ENCODE measurements around the gene TBK1. TPM values are rescaled to one million over a fixed set of nuclear protein-coding genes. Genes with fewer than 3 reads are reported as not detected.

The TBK1 gene
- total and polyA plus RNA-seq, 10 of the 15 experiments (the other 5 are each of a cell fraction or from before 2014, with no cell fraction given) = 13.4 to 49.3 (median 37.7) TPM

- no peaks in the 10 kb centered on the region for H3K27me3 ChIP-seq (replicated peaks in 1 of 2; ENCODE audit: control insufficient read depth in 2 of 2, insufficient read depth in 2 of 2, low read length in 1 of 2)
- no peak overlapping the region for H3K9ac ChIP-seq (ENCODE audit: control insufficient read depth, insufficient read depth, low read length)
- WGBS (ENCODE audit: insufficient coverage, insufficient replicate concordance, low lambda C conversion rate, missing lambda C conversion rate) = 100% methylated on average over 2 of the region's 2 CpGs
- ChIA-PET RAD21 (ENCODE audit: unreplicated experiment) (no interaction called here), SMC1A (ENCODE audit: uncharacterized antibody, unreplicated experiment) (interaction anchor here (1.0 to 1.2 kb wide), 2 partner anchors 8 to 35 kb away, joined by 3 read pairs; no protein-coding TSS in a partner anchor), POLR2A (interaction anchor here (0.7 kb wide), 1 partner anchor 70 kb away, joined by 3 read pairs; no protein-coding TSS in a partner anchor), CTCF (no interaction called here)
- ATAC-seq (no peak), DNase-seq (ENCODE audit: low read depth, low spot score) (no peak), FAIRE-seq (no peak)
- no peaks in the 10 kb centered on the region for H3K4me1 ChIP-seq (ENCODE audit: control insufficient read depth, insufficient read depth, low read length)
- no peaks in the 10 kb centered on the region for H4K20me1 ChIP-seq (ENCODE audit: control insufficient read depth, insufficient read depth)
- H3K4me2 ChIP-seq (ENCODE audit: control insufficient read depth, insufficient read depth) = no peak overlapping the region
- BruUV-seq (replicated peaks) = no TSS peak
- intact Hi-C loops (cut with micrococcal nuclease; ENCODE audit: unreplicated experiment) = no loop called here
- no peak overlapping the region for H3K27ac ChIP-seq (ENCODE audit: control insufficient read depth, insufficient read depth)
- no peak overlapping the region for H3K4me3 ChIP-seq
- in situ Hi-C loops (cut with MboI) = no loop called here
- H3K9me3 ChIP-seq (replicated peaks; ENCODE audit: control insufficient read depth, insufficient read depth, low read length) = no peaks in the 10 kb centered on the region
- peaks cover 19% of the 10 kb centered on the region for H3K79me2 ChIP-seq (ENCODE audit: control insufficient read depth, insufficient read depth, low read length)
- H3K36me3 ChIP-seq (ENCODE audit: control insufficient read depth in 2 of 2, insufficient read depth in 2 of 2, low read length in 1 of 2) = peaks cover 3 to 7% of the 10 kb centered on the region in 2 experiments; a peak in 3 of 4 replicates
- no peak overlapping the region for H2AFZ ChIP-seq (ENCODE audit: control insufficient read depth, low read depth, low read length)
- TF ChIP-seq SUZ12 (IDR thresholded peaks at IDR 0.05; ENCODE audit: unreplicated experiment) = no peak
- no peak for TF ChIP-seq ZNF592 (IDR thresholded peaks at IDR 0.05)
- TF ChIP-seq YBX1 (IDR thresholded peaks at IDR 0.05) = no peak
- no peak for TF ChIP-seq E4F1 (IDR thresholded peaks at IDR 0.05; ENCODE audit: borderline replicate concordance, partially characterized antibody)
- no peak for TF ChIP-seq ZBTB11 (CRISPR knock-in tag; IDR thresholded peaks at IDR 0.05)
- no peak for TF ChIP-seq MLLT1 (IDR thresholded peaks at IDR 0.05)
- no peak for TF ChIP-seq RAD51 (IDR thresholded peaks at IDR 0.05)
These were observed 40.5 kb upstream of the TBK1 start for GRCh38 chr12:64411427-64411826.

All from GM12878 (cell line).